Measurements from ENCODE around the gene HELZ. TPM values are rescaled to one million over a fixed set of nuclear protein-coding genes. Genes with fewer than 3 reads are reported as not detected.

Gene HELZ
- total RNA-seq, 4 donors from 2014 or later, result 47.3 to 95.4 (median 61.3) TPM

- no peak for DNase-seq (ENCODE audit: low spot score in 2 of 2)
- peaks cover 0 to 25% (median 8%) of the 10 kb centered on the region in 3 donors for H3K36me3 ChIP-seq
- H3K4me3 ChIP-seq, result no peak overlapping the region
- H3K4me1 ChIP-seq, result no peaks in the 10 kb centered on the region
- no peak overlapping the region for H3K27ac ChIP-seq
- WGBS, 2 donors, result 91 to 94% methylated on average over 11 of the region's 11 CpGs
- no peak for TF ChIP-seq CTCF (IDR thresholded peaks at IDR 0.05)
- no peak for TF ChIP-seq POLR2A (IDR thresholded peaks at IDR 0.05)
- TF ChIP-seq EP300 (IDR thresholded peaks at IDR 0.05), result no peak
- no peaks in the 10 kb centered on the region for H3K27me3 ChIP-seq
- no peaks in the 10 kb centered on the region for H3K9me3 ChIP-seq
Measured at GRCh38 chr17:67078292-67078691, 166.7 kb downstream of the HELZ start.

- Histone ChIP-seq H3K27me3 (no peaks in the 10 kb centered on the region), H3K4me3 (no peak overlapping the region), H3K27ac (no peak overlapping the region), H3K4me1 (no peaks in the 10 kb centered on the region), H3K36me3 (peaks cover 0 to 39% (median 8%) of the 10 kb centered on the region in 3 donors), H3K9me3 (no peaks in the 10 kb centered on the region)
- no peak for DNase-seq (ENCODE audit: low spot score in 2 of 2)
- no peak for TF ChIP-seq EP300 (IDR thresholded peaks at IDR 0.05)
- no peak for TF ChIP-seq POLR2A (IDR thresholded peaks at IDR 0.05)
- no peak for TF ChIP-seq CTCF (IDR thresholded peaks at IDR 0.05)
- WGBS, 2 donors, result 63 to 69% methylated on average over 7 of the region's 7 CpGs
Measured at GRCh38 chr17:67076290-67076689, 168.7 kb downstream of the HELZ start.

GRCh38 chr17:67074781-67075180 lies 170.2 kb downstream of the HELZ start:
- TF ChIP-seq POLR2A (IDR thresholded peaks at IDR 0.05) (no peak), CTCF (IDR thresholded peaks at IDR 0.05) (no peak), EP300 (IDR thresholded peaks at IDR 0.05) (no peak)
- DNase-seq (ENCODE audit: low spot score in 2 of 2), result no peak
- H3K27ac ChIP-seq, result no peak overlapping the region
- H3K36me3 ChIP-seq, result peaks cover 0 to 42% (median 8%) of the 10 kb centered on the region in 3 donors
- no peaks in the 10 kb centered on the region for H3K4me1 ChIP-seq
- no peaks in the 10 kb centered on the region for H3K27me3 ChIP-seq
- H3K4me3 ChIP-seq, result no peak overlapping the region
- H3K9me3 ChIP-seq, result no peaks in the 10 kb centered on the region
- 55 to 57% methylated on average over 3 of the region's 3 CpGs for WGBS, 2 donors

- H3K9me3 ChIP-seq, result no peaks in the 10 kb centered on the region
- TF ChIP-seq EP300 (IDR thresholded peaks at IDR 0.05) (no peak), CTCF (IDR thresholded peaks at IDR 0.05) (no peak), POLR2A (IDR thresholded peaks at IDR 0.05) (no peak)
- no peaks in the 10 kb centered on the region for H3K4me1 ChIP-seq
- H3K36me3 ChIP-seq, result peaks cover 0 to 36% (median under 1%) of the 10 kb centered on the region in 3 donors
- no peak overlapping the region for H3K4me3 ChIP-seq
- 83 to 94% methylated on average over 3 of the region's 3 CpGs for WGBS, 2 donors
- no peak overlapping the region for H3K27ac ChIP-seq
- no peak for DNase-seq (ENCODE audit: low spot score in 2 of 2)
- H3K27me3 ChIP-seq, result no peaks in the 10 kb centered on the region
Measured at GRCh38 chr17:67072885-67073284, 172.1 kb downstream of the HELZ start.

- TF ChIP-seq POLR2A (IDR thresholded peaks at IDR 0.05) (no peak), EP300 (IDR thresholded peaks at IDR 0.05) (no peak), CTCF (IDR thresholded peaks at IDR 0.05) (no peak)
- Histone ChIP-seq H3K4me3 (no peak overlapping the region), H3K4me1 (no peaks in the 10 kb centered on the region)
Measured at GRCh38 chr17:67071595-67071994, 173.4 kb downstream of the HELZ start.

More at GRCh38 chr17:67071595-67071994, 173.4 kb downstream of the HELZ start:
- peaks cover 0 to 35% (median 0%) of the 10 kb centered on the region in 3 donors for H3K36me3 ChIP-seq
- no peak for DNase-seq (ENCODE audit: low spot score in 2 of 2)
- no peak overlapping the region for H3K27ac ChIP-seq
- H3K27me3 ChIP-seq, result no peaks in the 10 kb centered on the region
- H3K9me3 ChIP-seq, result no peaks in the 10 kb centered on the region
